Measurements from ENCODE around the gene HOXC13.

HOXC13 gene

GRCh38 chr12:53941187-53941586 is 2.6 kb downstream of the HOXC13 start:
- Histone ChIP-seq H3K27me3 (ENCODE audit: insufficient read depth, low read length, poor library complexity) (peaks cover 39% of the 10 kb centered on the region), H4K20me1 (ENCODE audit: insufficient read depth, low read length) (no peaks in the 10 kb centered on the region), H3K4me3 (ENCODE audit: low read depth in 1 of 2, low read length in 2 of 2) (no peak overlapping the region), H3K4me2 (ENCODE audit: insufficient read depth, low read length) (no peak overlapping the region), H3K79me2 (ENCODE audit: insufficient read depth, low read length) (no peaks in the 10 kb centered on the region), H3K9ac (ENCODE audit: low read depth, low read length) (no peak overlapping the region), H3K4me1 (ENCODE audit: insufficient read depth, low read length) (no peaks in the 10 kb centered on the region), H3K9me3 (ENCODE audit: insufficient read depth, low read length, severe bottlenecking) (no peaks in the 10 kb centered on the region), H3K27ac (ENCODE audit: low read length) (no peak overlapping the region), H2AFZ (ENCODE audit: low read depth, low read length) (no peak overlapping the region), H3K36me3 (ENCODE audit: insufficient read depth, low read length) (no peaks in the 10 kb centered on the region)
- TF ChIP-seq CTCF (IDR thresholded peaks at IDR 0.05; ENCODE audit: borderline replicate concordance, extremely low read depth, low read length, poor library complexity, severe bottlenecking) (no peak), EZH2 (IDR thresholded peaks at IDR 0.05; ENCODE audit: borderline replicate concordance, low read depth, low read length, severe bottlenecking) (no peak)
- DNase-seq, result no peak
- ATAC-seq (ENCODE audit: insufficient read depth, low read depth), result no peak

GRCh38 chr12:53941750-53942149 is 3.1 kb downstream of the HOXC13 start:
- Histone ChIP-seq H3K27me3 (ENCODE audit: insufficient read depth, low read length, poor library complexity) (peaks cover 44% of the 10 kb centered on the region), H3K79me2 (ENCODE audit: insufficient read depth, low read length) (no peaks in the 10 kb centered on the region), H3K9ac (ENCODE audit: low read depth, low read length) (no peak overlapping the region)

GRCh38 chr12:53942467-53942997 is 3.9 kb downstream of the HOXC13 start:
- Histone ChIP-seq H3K4me1 (ENCODE audit: insufficient read depth, low read length) (no peaks in the 10 kb centered on the region), H2AFZ (ENCODE audit: low read depth, low read length) (no peak overlapping the region), H4K20me1 (ENCODE audit: insufficient read depth, low read length) (no peaks in the 10 kb centered on the region), H3K4me3 (ENCODE audit: low read depth in 1 of 2, low read length in 2 of 2) (no peak overlapping the region), H3K9me3 (ENCODE audit: insufficient read depth, low read length, severe bottlenecking) (no peaks in the 10 kb centered on the region), H3K36me3 (ENCODE audit: insufficient read depth, low read length) (no peaks in the 10 kb centered on the region), H3K27ac (ENCODE audit: low read length) (no peak overlapping the region), H3K9ac (ENCODE audit: low read depth, low read length) (no peak overlapping the region), H3K79me2 (ENCODE audit: insufficient read depth, low read length) (no peaks in the 10 kb centered on the region), H3K4me2 (ENCODE audit: insufficient read depth, low read length) (no peak overlapping the region), H3K27me3 (ENCODE audit: insufficient read depth, low read length, poor library complexity) (peaks cover 49% of the 10 kb centered on the region)
- ATAC-seq (ENCODE audit: insufficient read depth, low read depth) (no peak), DNase-seq (no peak)
- no peak for TF ChIP-seq CTCF (IDR thresholded peaks at IDR 0.05; ENCODE audit: borderline replicate concordance, extremely low read depth, low read length, poor library complexity, severe bottlenecking)

More at GRCh38 chr12:53941750-53942149, 3.1 kb downstream of the HOXC13 start:
- Histone ChIP-seq H3K36me3 (ENCODE audit: insufficient read depth, low read length) (no peaks in the 10 kb centered on the region), H3K27ac (ENCODE audit: low read length) (no peak overlapping the region), H3K4me2 (ENCODE audit: insufficient read depth, low read length) (no peak overlapping the region), H3K4me1 (ENCODE audit: insufficient read depth, low read length) (no peaks in the 10 kb centered on the region), H3K4me3 (ENCODE audit: low read depth in 1 of 2, low read length in 2 of 2) (no peak overlapping the region), H2AFZ (ENCODE audit: low read depth, low read length) (no peak overlapping the region), H3K9me3 (ENCODE audit: insufficient read depth, low read length, severe bottlenecking) (no peaks in the 10 kb centered on the region), H4K20me1 (ENCODE audit: insufficient read depth, low read length) (no peaks in the 10 kb centered on the region)
- ATAC-seq (ENCODE audit: insufficient read depth, low read depth) (peak; percentile 62), DNase-seq (no peak)
- TF ChIP-seq EZH2 (IDR thresholded peaks at IDR 0.05; ENCODE audit: borderline replicate concordance, low read depth, low read length, severe bottlenecking), result no peak
- no peak for TF ChIP-seq CTCF (IDR thresholded peaks at IDR 0.05; ENCODE audit: borderline replicate concordance, extremely low read depth, low read length, poor library complexity, severe bottlenecking)

- Histone ChIP-seq H3K27me3 (ENCODE audit: insufficient read depth, low read length, poor library complexity) (peaks cover 61% of the 10 kb centered on the region), H3K4me3 (ENCODE audit: low read depth in 1 of 2, low read length in 2 of 2) (no peak overlapping the region), H4K20me1 (ENCODE audit: insufficient read depth, low read length) (no peaks in the 10 kb centered on the region), H3K27ac (ENCODE audit: low read length) (no peak overlapping the region), H3K79me2 (ENCODE audit: insufficient read depth, low read length) (no peaks in the 10 kb centered on the region), H3K9me3 (ENCODE audit: insufficient read depth, low read length, severe bottlenecking) (no peaks in the 10 kb centered on the region), H3K4me2 (ENCODE audit: insufficient read depth, low read length) (no peak overlapping the region), H2AFZ (ENCODE audit: low read depth, low read length) (no peak overlapping the region), H3K9ac (ENCODE audit: low read depth, low read length) (no peak overlapping the region), H3K4me1 (ENCODE audit: insufficient read depth, low read length) (no peaks in the 10 kb centered on the region), H3K36me3 (ENCODE audit: insufficient read depth, low read length) (no peaks in the 10 kb centered on the region)
- ATAC-seq (ENCODE audit: insufficient read depth, low read depth) (no peak), DNase-seq (no peak)
- TF ChIP-seq EZH2 (IDR thresholded peaks at IDR 0.05; ENCODE audit: borderline replicate concordance, low read depth, low read length, severe bottlenecking) (no peak), CTCF (IDR thresholded peaks at IDR 0.05; ENCODE audit: borderline replicate concordance, extremely low read depth, low read length, poor library complexity, severe bottlenecking) (no peak)
Observed at GRCh38 chr12:53944209-53944608, 5.6 kb downstream of the HOXC13 start.
